HPDE6-E6E7 (cell line): ENCODE results near the gene DDTL.
"Not testable (repeated sequence)": the region's sequence is repeated elsewhere in the genome, so short reads cannot be mapped to it uniquely, and the experiment has no call there.

Experiments
- DNase-seq: peaks from one replicate; pipeline ENCODE4 v3.0.0; 2011; ENCODE audit warnings: missing footprints; ENCODE audit errors: extremely low spot score

DDTL gene

GRCh38 chr22:23970201-23970641 lies 3.5 kb downstream of the DDTL start:
- DNase-seq, result no peak

GRCh38 chr22:23970816-23971486 lies 4.3 kb downstream of the DDTL start:
- no peak for DNase-seq

GRCh38 chr22:23971927-23972326 lies 5.2 kb downstream of the DDTL start:
- DNase-seq, result not testable (repeated sequence)

- DNase-seq, result not testable (repeated sequence)
Observed at GRCh38 chr22:23974345-23974744, 7.7 kb downstream of the DDTL start, which contains the start of gene DDT. TSS of gene DDT (minus strand) at chr22:23974441. CDS start at chr22:23974414, 27 bp downstream.

- DNase-seq, result not testable (repeated sequence)
Observed at GRCh38 chr22:23974836-23975352, 8.2 kb downstream of the DDTL start.

- DNase-seq, result not testable (repeated sequence)
Observed at GRCh38 chr22:23977304-23977703, 10.6 kb downstream of the DDTL start.

- DNase-seq, result not testable (repeated sequence)
Observed at GRCh38 chr22:23979557-23980240, 13.0 kb downstream of the DDTL start, which contains the start of gene GSTT2. TSS of gene GSTT2 (plus strand) at chr22:23980134.

GRCh38 chr22:23980567-23980966 lies 13.9 kb downstream of the DDTL start:
- DNase-seq, result not testable (repeated sequence)

GRCh38 chr22:23984430-23984829 lies 17.7 kb downstream of the DDTL start:
- DNase-seq, result no peak

- DNase-seq, result not testable (repeated sequence)
Observed at GRCh38 chr22:23986089-23986488, 19.4 kb downstream of the DDTL start.

GRCh38 chr22:23986538-23987178 lies 20.0 kb downstream of the DDTL start:
- not testable (repeated sequence) for DNase-seq

- not testable (repeated sequence) for DNase-seq
Observed at GRCh38 chr22:23989583-23990244, 23.0 kb downstream of the DDTL start.

- DNase-seq, result not testable (repeated sequence)
Observed at GRCh38 chr22:23993080-23993479, 26.4 kb downstream of the DDTL start.

- DNase-seq, result not testable (repeated sequence)
Observed at GRCh38 chr22:23993581-23994177, 27.0 kb downstream of the DDTL start.

GRCh38 chr22:23997092-23997491 lies 30.4 kb downstream of the DDTL start:
- DNase-seq, result no peak

GRCh38 chr22:23999779-24000178 lies 33.1 kb downstream of the DDTL start:
- not testable (repeated sequence) for DNase-seq

- DNase-seq, result no peak
Observed at GRCh38 chr22:24001314-24001713, 34.6 kb downstream of the DDTL start.

GRCh38 chr22:24002272-24002671 lies 35.6 kb downstream of the DDTL start:
- no peak for DNase-seq

GRCh38 chr22:24002851-24003250 lies 36.2 kb downstream of the DDTL start:
- DNase-seq, result no peak

- no peak for DNase-seq
Observed at GRCh38 chr22:24003887-24004286, 37.2 kb downstream of the DDTL start.

- DNase-seq, result no peak
Observed at GRCh38 chr22:24005201-24005600, 38.5 kb downstream of the DDTL start, which contains the start of gene GSTT4. TSS of gene GSTT4 (minus strand) at chr22:24005453. CDS start at chr22:24005356, 97 bp downstream.
